Measurements from ENCODE around the gene TTC34. TPM values are rescaled to one million over a fixed set of nuclear protein-coding genes. Genes with fewer than 3 reads are reported as not detected.

TTC34 gene
- polyA plus RNA-seq, 1 of the 3 experiments (the other 2 are of a cell fraction): 0.16 TPM

- Histone ChIP-seq H3F3A (replicated peaks; ENCODE audit: insufficient read depth) (no peaks in the 10 kb centered on the region), H3K4me2 (no peak overlapping the region), H3K36me3 (replicated peaks in 1 of 2; ENCODE audit: control insufficient read depth in 1 of 2, insufficient read depth in 2 of 2, low read length in 1 of 2) (no peaks in the 10 kb centered on the region), H3K27ac (ENCODE audit: low read depth in 2 of 2, low read length in 1 of 2) (no peak overlapping the region), H3K4me1 (ENCODE audit: control insufficient read depth in 1 of 2, insufficient read depth in 2 of 2, low read depth in 1 of 2, low read length in 1 of 2) (no peaks in the 10 kb centered on the region), H4K20me1 (ENCODE audit: insufficient read depth) (no peaks in the 10 kb centered on the region), H2AFZ (ENCODE audit: low read depth) (no peak overlapping the region), H3K79me2 (ENCODE audit: insufficient read depth) (no peaks in the 10 kb centered on the region), H3K27me3 (ENCODE audit: insufficient read depth) (peaks cover 21% of the 10 kb centered on the region; the same call in 1 of the 2 replicates), H3K4me3 (ENCODE audit: low read depth in 2 of 2, low read length in 1 of 2) (no peak overlapping the region), H3K9ac (no peak overlapping the region), H3K9me3 (no peaks in the 10 kb centered on the region), H3K9me2 (no peaks in the 10 kb centered on the region)
- CTCF ChIA-PET: no interaction called here
- no CpG with 5 or more reads among the region's 34 CpGs for WGBS (ENCODE audit: low lambda C conversion rate)
- no peak for DNase-seq
- TF ChIP-seq RAD21 (IDR thresholded peaks at IDR 0.05; ENCODE audit: low read length): no peak
- POLR2A ChIA-PET: no interaction called here
These were observed 7.5 kb upstream of the TTC34 start for GRCh38 chr1:2808831-2809605.

DNA sequence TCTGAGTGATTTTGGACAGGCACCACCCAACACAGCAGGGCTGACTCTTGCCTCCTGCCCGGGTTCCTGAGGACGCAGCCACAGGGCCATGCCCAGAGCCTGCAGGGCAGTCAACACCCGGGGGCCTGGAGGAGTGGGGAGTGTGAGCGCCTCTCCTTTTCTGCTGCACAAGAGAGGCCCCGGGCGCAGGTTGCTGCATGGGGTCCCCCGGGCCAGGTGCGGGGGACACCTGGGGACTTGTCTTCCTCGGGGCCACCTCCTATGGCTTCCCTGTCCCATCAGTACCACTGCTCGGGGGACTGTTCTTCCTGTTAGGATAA lies 6.9 kb upstream of the TTC34 start:
- Histone ChIP-seq H2AFZ (ENCODE audit: low read depth) (no peak overlapping the region), H3K4me1 (ENCODE audit: control insufficient read depth in 1 of 2, insufficient read depth in 2 of 2, low read depth in 1 of 2, low read length in 1 of 2) (no peaks in the 10 kb centered on the region), H3K9me3 (no peaks in the 10 kb centered on the region), H3F3A (replicated peaks; ENCODE audit: insufficient read depth) (no peaks in the 10 kb centered on the region), H3K36me3 (replicated peaks in 1 of 2; ENCODE audit: control insufficient read depth in 1 of 2, insufficient read depth in 2 of 2, low read length in 1 of 2) (no peaks in the 10 kb centered on the region), H3K27ac (ENCODE audit: low read depth in 2 of 2, low read length in 1 of 2) (no peak overlapping the region), H3K9ac (no peak overlapping the region), H3K27me3 (ENCODE audit: insufficient read depth) (peaks cover 21% of the 10 kb centered on the region; the same call in 1 of the 2 replicates), H3K4me3 (ENCODE audit: low read depth in 2 of 2, low read length in 1 of 2) (no peak overlapping the region), H4K20me1 (ENCODE audit: insufficient read depth) (no peaks in the 10 kb centered on the region), H3K79me2 (ENCODE audit: insufficient read depth) (no peaks in the 10 kb centered on the region), H3K4me2 (no peak overlapping the region), H3K9me2 (no peaks in the 10 kb centered on the region)
- WGBS (ENCODE audit: low lambda C conversion rate): 20% methylated on average over 1 of the region's 10 CpGs
- no peak for TF ChIP-seq JUND (IDR thresholded peaks at IDR 0.05)
- TF ChIP-seq SIN3A (IDR thresholded peaks at IDR 0.05; ENCODE audit: borderline replicate concordance, low read depth, low read length): no peak
- TF ChIP-seq RFX5 (IDR thresholded peaks at IDR 0.05; ENCODE audit: low read length): no peak
- no peak for TF ChIP-seq EZH2phosphoT487 (IDR thresholded peaks at IDR 0.05; ENCODE audit: borderline replicate concordance, low read depth)
- TF ChIP-seq GATA2 (CRISPR knock-in tag; IDR thresholded peaks at IDR 0.05): no peak
- no peak for TF ChIP-seq NFIC (IDR thresholded peaks at IDR 0.05; ENCODE audit: borderline replicate concordance)
- no peak for TF ChIP-seq MXI1 (IDR thresholded peaks at IDR 0.05; ENCODE audit: low read depth, low read length)
- no peak for TF ChIP-seq EP300 (IDR thresholded peaks at IDR 0.05; ENCODE audit: borderline replicate concordance in 1 of 2, low read depth in 1 of 2, low read length in 1 of 2)
- TF ChIP-seq TEAD4 (IDR thresholded peaks at IDR 0.05; ENCODE audit: borderline replicate concordance, insufficient read depth): no peak
- no peak for TF ChIP-seq POLR2AphosphoS5 (IDR thresholded peaks at IDR 0.05; ENCODE audit: low read depth, low read length)
- TF ChIP-seq, protein P1, sequence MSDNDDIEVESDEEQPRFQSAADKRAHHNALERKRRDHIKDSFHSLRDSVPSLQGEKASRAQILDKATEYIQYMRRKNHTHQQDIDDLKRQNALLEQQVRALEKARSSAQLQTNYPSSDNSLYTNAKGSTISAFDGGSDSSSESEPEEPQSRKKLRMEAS (IDR thresholded peaks at IDR 0.05; ENCODE audit: low read depth): no peak
- TF ChIP-seq, protein P2, sequence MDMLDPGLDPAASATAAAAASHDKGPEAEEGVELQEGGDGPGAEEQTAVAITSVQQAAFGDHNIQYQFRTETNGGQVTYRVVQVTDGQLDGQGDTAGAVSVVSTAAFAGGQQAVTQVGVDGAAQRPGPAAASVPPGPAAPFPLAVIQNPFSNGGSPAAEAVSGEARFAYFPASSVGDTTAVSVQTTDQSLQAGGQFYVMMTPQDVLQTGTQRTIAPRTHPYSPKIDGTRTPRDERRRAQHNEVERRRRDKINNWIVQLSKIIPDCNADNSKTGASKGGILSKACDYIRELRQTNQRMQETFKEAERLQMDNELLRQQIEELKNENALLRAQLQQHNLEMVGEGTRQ (IDR thresholded peaks at IDR 0.05; ENCODE audit: borderline replicate concordance, low read depth, low read length): no peak
- no peak for TF ChIP-seq FOSL2 (IDR thresholded peaks at IDR 0.05; ENCODE audit: borderline replicate concordance, low read depth)
- TF ChIP-seq ZBTB33 (IDR thresholded peaks at IDR 0.05; ENCODE audit: borderline replicate concordance, low read depth): no peak
- TF ChIP-seq CHD2 (IDR thresholded peaks at IDR 0.05; ENCODE audit: low read length, partially characterized antibody): no peak
- no peak for TF ChIP-seq SMC3 (IDR thresholded peaks at IDR 0.05; ENCODE audit: low read depth, low read length)
- no peak for TF ChIP-seq NRF1 (IDR thresholded peaks at IDR 0.05; ENCODE audit: low read depth, low read length)
- TF ChIP-seq TCF12 (IDR thresholded peaks at IDR 0.05): no peak
- no peak for TF ChIP-seq TAF1 (IDR thresholded peaks at IDR 0.05; ENCODE audit: borderline replicate concordance, low read depth, low read length)
- TF ChIP-seq RCOR1 (IDR thresholded peaks at IDR 0.05; ENCODE audit: low read length): no peak
- DNase-seq: no peak
- POLR2A ChIA-PET: no interaction called here
- CTCF ChIA-PET: no interaction called here
